Measurements from ENCODE around the gene HLA-DOA. TPM values are rescaled to one million over a fixed set of nuclear protein-coding genes. Genes with fewer than 3 reads are reported as not detected.

HLA-DOA gene
- total RNA-seq, 1 donor from 2014 or later: not detected

DNA sequence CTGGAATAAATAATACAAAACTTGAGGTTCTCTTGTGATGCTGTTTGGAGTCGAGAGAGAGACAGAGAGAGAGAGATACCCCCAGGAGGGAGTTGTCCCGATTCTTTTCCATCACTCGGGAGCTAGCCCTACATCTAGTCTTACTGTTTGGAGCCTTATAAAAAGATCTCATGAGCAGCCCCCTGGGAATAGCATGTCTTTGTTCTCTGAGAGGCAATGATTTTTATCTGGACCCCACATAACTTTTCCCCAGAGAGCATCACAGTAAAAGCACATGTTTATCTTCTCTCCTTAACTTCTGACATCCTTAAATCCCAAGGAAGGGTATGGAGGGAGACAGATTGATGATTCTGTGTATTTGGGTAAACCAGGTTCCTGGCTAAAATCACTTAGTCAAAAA is 20.9 kb upstream of the HLA-DOA start:
- Mint-ChIP-seq H3K27ac (ENCODE audit: unreplicated experiment) (no peak overlapping the region), H3K9me3 (ENCODE audit: unreplicated experiment) (peaks cover 5% of the 10 kb centered on the region), H3K36me3 (ENCODE audit: unreplicated experiment) (no peaks in the 10 kb centered on the region), H3K4me1 (ENCODE audit: unreplicated experiment) (no peaks in the 10 kb centered on the region), H3K4me3 (ENCODE audit: unreplicated experiment) (no peak overlapping the region), H3K27me3 (ENCODE audit: unreplicated experiment) (peaks cover 85% of the 10 kb centered on the region)
- TF ChIP-seq, protein P1, sequence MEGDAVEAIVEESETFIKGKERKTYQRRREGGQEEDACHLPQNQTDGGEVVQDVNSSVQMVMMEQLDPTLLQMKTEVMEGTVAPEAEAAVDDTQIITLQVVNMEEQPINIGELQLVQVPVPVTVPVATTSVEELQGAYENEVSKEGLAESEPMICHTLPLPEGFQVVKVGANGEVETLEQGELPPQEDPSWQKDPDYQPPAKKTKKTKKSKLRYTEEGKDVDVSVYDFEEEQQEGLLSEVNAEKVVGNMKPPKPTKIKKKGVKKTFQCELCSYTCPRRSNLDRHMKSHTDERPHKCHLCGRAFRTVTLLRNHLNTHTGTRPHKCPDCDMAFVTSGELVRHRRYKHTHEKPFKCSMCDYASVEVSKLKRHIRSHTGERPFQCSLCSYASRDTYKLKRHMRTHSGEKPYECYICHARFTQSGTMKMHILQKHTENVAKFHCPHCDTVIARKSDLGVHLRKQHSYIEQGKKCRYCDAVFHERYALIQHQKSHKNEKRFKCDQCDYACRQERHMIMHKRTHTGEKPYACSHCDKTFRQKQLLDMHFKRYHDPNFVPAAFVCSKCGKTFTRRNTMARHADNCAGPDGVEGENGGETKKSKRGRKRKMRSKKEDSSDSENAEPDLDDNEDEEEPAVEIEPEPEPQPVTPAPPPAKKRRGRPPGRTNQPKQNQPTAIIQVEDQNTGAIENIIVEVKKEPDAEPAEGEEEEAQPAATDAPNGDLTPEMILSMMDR (IDR thresholded peaks at IDR 0.05): no peak
- DNase-seq (ENCODE audit: extremely low spot score, unreplicated experiment): no peak

DNA sequence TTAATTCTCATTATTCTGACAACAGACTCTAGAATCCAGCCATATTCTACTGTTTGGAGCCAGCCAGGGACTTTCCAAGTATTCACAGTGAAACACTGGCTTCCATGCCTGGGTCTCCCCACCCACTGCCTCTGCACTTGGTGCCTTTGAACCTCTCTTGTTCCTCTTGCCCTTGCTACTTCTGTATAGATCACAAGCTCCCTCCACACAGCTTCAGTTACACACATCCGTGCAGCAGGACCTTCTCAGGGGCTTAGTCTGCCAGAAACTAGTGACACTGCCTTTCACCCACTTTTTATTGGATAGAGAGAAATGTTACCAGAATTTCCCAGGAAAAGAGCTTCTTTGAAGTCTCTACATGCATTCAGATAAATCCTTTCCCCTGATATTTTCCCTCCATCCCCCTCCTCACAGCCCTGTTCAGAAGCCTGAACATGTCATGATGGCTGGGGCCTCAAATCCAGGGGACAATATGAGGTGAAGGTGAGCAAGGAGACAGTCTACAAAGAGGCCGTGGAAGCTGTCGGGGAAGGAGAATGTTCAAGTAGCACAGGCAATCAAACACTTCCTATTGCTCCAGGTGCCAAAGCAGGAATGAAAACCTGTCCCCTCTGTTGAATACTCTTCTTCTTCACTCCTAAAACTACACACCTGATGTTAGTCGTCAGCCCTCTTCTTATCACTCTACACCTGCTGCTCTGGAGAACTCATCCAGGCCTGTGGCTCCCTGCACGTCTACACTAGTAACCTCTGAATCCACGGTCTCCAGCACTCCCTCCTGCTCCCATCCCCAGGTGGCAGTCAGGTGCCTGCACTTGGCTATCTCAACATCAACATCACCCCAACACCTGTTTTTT is 20.2 kb upstream of the HLA-DOA start:
- no peaks in the 10 kb centered on the region for H3K36me3 Mint-ChIP-seq (ENCODE audit: unreplicated experiment)
- H3K9me3 Mint-ChIP-seq (ENCODE audit: unreplicated experiment): no peaks in the 10 kb centered on the region
- no peak overlapping the region for H3K27ac Mint-ChIP-seq (ENCODE audit: unreplicated experiment)
- TF ChIP-seq, protein P1 (IDR thresholded peaks at IDR 0.05): no peak
- no peak for DNase-seq (ENCODE audit: extremely low spot score, unreplicated experiment)
- H3K27me3 Mint-ChIP-seq (ENCODE audit: unreplicated experiment): peaks cover 86% of the 10 kb centered on the region
- H3K4me3 Mint-ChIP-seq (ENCODE audit: unreplicated experiment): no peak overlapping the region
- no peaks in the 10 kb centered on the region for H3K4me1 Mint-ChIP-seq (ENCODE audit: unreplicated experiment)

DNA sequence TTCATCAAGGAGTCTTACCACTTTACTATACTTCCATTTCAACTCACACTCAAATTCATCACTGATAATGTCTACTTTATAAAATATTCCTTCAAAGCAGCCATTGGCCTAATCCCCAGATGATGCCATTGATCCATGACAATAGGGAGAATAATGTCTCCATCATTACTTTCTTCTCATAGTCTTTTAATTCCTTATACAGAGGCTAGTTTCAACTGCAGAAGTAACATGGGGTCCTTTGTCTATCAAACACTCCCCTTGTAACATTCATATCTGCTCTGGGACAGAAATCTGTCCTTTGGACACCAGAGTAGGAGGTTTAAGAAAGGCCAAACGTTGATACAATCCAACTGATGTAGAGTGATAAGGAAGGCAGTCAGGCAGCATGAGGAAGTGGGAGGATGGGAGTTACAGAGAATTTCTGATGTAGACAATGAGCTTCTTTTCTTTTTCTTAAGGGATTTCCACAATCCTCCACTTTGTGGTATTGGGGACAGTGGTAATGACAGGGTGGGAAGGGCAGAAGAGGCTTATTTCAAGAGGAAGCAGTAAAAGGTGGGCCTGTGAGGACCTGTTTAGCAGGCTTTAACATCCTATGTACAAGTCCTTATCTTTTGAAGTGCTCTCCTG is 18.9 kb upstream of the HLA-DOA start:
- H3K9me3 Mint-ChIP-seq (ENCODE audit: unreplicated experiment): no peaks in the 10 kb centered on the region
- DNase-seq (ENCODE audit: extremely low spot score, unreplicated experiment): no peak
- TF ChIP-seq, protein P1 (IDR thresholded peaks at IDR 0.05): no peak
- H3K27me3 Mint-ChIP-seq (ENCODE audit: unreplicated experiment): peaks cover 79% of the 10 kb centered on the region
- H3K4me3 Mint-ChIP-seq (ENCODE audit: unreplicated experiment): no peak overlapping the region
- H3K27ac Mint-ChIP-seq (ENCODE audit: unreplicated experiment): no peak overlapping the region
- no peaks in the 10 kb centered on the region for H3K36me3 Mint-ChIP-seq (ENCODE audit: unreplicated experiment)
- H3K4me1 Mint-ChIP-seq (ENCODE audit: unreplicated experiment): no peaks in the 10 kb centered on the region

DNA sequence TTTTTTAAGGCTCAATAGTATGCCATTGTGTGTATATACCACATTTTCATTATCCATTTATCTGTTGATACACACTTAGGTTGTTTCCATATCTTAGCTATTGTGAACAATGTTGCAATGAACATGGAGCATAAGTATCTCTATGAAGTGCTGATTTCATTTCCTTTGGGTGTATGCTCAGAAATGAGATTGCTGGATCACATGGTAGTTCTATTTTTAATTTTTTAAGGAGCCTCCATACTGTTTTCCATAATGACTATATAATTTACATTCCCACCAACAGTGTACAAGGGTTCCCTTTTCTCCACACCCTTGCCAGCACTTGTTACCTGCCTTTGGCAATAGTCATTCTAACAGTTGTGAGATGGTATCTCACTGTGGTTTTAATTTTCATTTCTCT is 15.1 kb upstream of the HLA-DOA start:
- Mint-ChIP-seq H3K4me1 (ENCODE audit: unreplicated experiment) (no peaks in the 10 kb centered on the region), H3K27me3 (ENCODE audit: unreplicated experiment) (peaks cover 64% of the 10 kb centered on the region), H3K9me3 (ENCODE audit: unreplicated experiment) (no peaks in the 10 kb centered on the region), H3K27ac (ENCODE audit: unreplicated experiment) (no peak overlapping the region), H3K4me3 (ENCODE audit: unreplicated experiment) (no peak overlapping the region), H3K36me3 (ENCODE audit: unreplicated experiment) (no peaks in the 10 kb centered on the region)
- no peak for DNase-seq (ENCODE audit: extremely low spot score, unreplicated experiment)
- TF ChIP-seq, protein P1 (IDR thresholded peaks at IDR 0.05): no peak

DNA sequence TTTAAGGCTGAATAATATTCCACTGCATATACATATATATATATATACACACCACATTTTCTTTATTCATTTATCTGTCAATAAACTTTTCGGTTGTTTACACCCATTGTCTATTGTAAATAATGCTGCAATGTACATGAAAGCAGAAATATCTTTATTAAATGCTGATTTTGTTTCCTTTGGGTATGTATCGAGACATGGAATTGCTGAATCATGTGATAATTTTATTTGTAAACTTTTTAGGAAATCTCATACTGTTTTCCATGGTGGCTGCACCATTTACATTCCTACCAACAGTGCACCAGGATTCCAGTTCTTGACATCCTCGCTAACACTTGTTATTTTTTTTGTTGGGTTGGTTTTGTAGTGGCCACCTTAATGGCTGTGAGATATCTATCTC is 14.1 kb upstream of the HLA-DOA start:
- no peaks in the 10 kb centered on the region for H3K9me3 Mint-ChIP-seq (ENCODE audit: unreplicated experiment)
- H3K36me3 Mint-ChIP-seq (ENCODE audit: unreplicated experiment): no peaks in the 10 kb centered on the region
- DNase-seq (ENCODE audit: extremely low spot score, unreplicated experiment): no peak
- no peak overlapping the region for H3K4me3 Mint-ChIP-seq (ENCODE audit: unreplicated experiment)
- TF ChIP-seq, protein P1 (IDR thresholded peaks at IDR 0.05): no peak
- peaks cover 6% of the 10 kb centered on the region for H3K4me1 Mint-ChIP-seq (ENCODE audit: unreplicated experiment)
- H3K27ac Mint-ChIP-seq (ENCODE audit: unreplicated experiment): no peak overlapping the region
- H3K27me3 Mint-ChIP-seq (ENCODE audit: unreplicated experiment): peaks cover 65% of the 10 kb centered on the region

Data from osteocyte (in vitro differentiated cells).